HG03442 (cell line): ENCODE measurements around the gene RHOJ.
"Not testable (repeated sequence)": the region's sequence is repeated elsewhere in the genome, so short reads cannot be mapped to it uniquely, and the experiment has no call there.

Experiments
- ATAC-seq: cut with Tn5 transposase; IDR thresholded peaks from one replicate; pipeline ENCODE4 v1.9.1; 2021; ENCODE audit warnings: mild to moderate bottlenecking, moderate library complexity; ENCODE audit not compliant: unreplicated experiment

RHOJ gene

GRCh38 chr14:63204407-63205043, at the start of gene RHOJ:
Gene RHOJ (plus strand): TSS chr14:63204443. CDS start chr14:63204870, 427 bp downstream.
- ATAC-seq = no peak

DNA sequence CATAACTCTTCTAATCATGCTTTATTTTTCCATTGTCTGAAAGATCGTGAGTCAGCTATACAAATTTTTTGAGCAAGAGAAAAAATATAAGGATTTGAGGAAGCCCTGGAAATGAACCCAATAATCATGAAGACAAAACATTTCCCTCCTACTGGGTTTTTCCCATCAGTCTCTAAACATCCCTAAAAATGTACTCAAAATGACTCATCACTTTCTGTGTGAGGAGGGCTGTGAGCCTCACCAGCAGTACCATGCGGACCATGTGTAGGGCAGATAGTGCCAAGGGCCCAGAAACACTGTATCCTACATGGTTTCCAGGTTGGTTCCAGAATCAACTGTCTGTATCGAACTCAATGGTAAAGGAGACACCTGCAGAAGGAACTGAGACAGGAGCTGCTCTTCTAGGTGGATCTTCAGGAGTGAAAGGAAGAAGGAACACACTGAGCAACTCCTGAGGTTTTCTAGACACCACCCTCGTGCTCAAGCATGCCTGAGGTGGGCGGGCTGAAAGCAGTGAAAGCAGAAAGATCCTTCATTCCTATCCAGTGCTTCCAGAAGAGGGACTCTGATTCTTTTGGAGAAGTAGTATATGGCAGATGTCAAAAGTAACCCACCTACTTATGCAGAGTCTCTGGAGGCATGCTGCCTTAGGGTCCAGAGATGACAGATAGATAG, 48.6 kb upstream of the RHOJ start:
- ATAC-seq = no peak

- no peak for ATAC-seq
Observed at GRCh38 chr14:63157195-63157594, 47.0 kb upstream of the RHOJ start.

GRCh38 chr14:63163306-63163705, 40.9 kb upstream of the RHOJ start:
- no peak for ATAC-seq

DNA sequence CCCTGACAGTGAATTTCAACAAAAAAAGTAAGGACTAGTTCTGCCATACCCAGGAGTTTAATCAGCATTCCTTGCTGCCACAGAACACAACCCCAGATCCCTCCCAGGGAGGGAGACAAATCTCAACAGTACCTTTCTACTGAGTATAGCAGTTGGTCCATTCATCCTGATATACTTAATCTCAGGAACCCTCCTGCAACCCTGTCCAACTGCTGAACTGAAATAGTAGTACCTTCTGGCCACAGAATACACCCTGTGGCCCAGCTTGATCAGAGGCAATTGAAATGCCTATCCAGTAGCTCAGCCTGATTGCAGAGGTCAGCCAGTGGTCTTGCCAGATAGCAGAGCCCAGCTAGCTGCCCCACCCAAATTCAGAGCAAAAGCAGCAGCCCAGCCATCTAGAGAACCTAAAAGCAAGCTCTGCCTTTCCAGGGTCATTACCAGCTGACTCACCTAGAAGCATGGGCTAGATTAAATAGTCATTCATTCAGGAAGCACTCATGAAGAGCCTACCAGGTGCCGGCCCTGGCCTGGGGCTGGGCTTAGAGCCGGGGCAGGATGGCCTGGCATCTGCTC, 40.0 kb upstream of the RHOJ start:
- ATAC-seq = no peak

GRCh38 chr14:63165267-63165666, 39.0 kb upstream of the RHOJ start:
- ATAC-seq = not testable (repeated sequence)

GRCh38 chr14:63167044-63167443, 37.2 kb upstream of the RHOJ start:
- ATAC-seq = no peak

GRCh38 chr14:63174760-63175191, 29.5 kb upstream of the RHOJ start:
- ATAC-seq = no peak

GRCh38 chr14:63175531-63175930, 28.7 kb upstream of the RHOJ start:
- ATAC-seq = no peak

- no peak for ATAC-seq
Observed at GRCh38 chr14:63178912-63179311, 25.3 kb upstream of the RHOJ start.

DNA sequence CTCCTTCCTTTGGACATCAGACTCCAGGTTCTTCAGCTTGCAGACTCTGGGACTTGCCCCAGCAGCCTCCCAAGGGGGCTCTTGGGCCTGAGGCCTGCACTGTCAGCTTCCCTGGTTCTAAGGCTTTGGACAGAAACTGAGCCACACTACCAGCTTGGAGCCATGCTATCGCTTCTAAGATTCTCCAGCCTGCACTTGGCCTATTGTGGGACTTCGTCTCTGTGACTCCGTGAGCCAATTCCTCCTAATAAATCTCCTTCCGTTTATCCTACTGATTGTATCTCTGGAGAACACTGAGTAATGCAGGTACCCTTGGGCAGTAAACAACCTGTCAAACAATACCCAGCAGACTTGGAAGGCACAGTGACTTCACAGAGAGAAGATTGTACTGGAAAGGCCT, 24.9 kb upstream of the RHOJ start:
- no peak for ATAC-seq

DNA sequence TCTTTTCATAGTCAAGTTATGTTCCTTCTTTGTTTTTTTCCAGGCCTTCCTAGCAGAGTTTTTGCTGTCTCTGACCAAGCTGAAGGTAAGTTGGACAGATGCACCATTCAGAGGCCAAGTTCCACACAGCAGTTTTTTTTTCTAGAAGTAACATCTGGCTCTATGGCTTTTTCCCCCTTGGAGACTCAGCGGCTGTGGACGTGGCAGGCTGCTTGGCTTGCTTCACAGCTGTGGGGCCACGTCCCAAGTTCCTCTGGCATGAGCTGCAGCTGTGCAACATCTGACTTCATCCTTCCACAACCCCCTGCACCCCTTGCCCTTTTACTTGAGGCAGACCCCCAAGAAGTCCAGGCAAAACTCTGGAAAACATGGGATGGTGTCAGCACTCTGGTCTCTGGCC, 24.2 kb upstream of the RHOJ start:
- ATAC-seq = no peak

GRCh38 chr14:63182968-63183367, 21.3 kb upstream of the RHOJ start:
- ATAC-seq = no peak

DNA sequence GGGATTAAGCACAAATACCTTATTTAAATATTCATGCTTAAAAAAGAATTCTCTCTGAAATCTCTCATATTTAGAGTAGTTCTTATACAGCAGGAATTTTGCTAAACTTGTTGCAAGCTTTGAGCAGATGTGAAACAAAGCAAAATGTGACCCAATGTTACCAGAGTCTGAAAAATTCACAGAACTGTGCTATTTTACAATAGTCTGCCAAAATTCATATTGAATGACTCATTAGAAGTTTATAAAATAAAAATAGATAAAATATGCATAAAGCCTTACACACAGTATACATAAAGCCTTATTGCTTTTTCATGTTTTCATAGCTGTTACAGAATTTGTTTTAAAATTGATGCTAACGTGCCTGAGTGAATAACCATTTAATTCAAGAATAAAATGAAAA, 17.8 kb upstream of the RHOJ start:
- no peak for ATAC-seq

DNA sequence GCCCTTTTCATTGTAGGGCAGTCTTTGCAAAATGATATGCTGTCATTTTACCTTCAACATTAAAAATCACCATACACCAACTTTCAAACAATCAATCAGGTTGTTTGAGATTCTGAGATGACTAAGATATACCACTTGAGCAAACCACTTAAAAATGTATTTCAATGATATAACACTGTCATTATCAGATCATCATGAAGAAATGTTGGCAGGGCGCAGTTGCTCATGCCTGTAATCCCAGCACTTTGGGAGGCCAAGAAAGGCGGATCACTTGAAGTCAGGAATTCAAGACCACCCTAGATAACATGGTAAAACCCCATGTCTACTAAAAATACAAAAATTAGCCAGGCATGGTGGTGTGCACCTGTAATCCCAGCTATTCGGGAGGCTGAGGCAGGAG, 13.0 kb upstream of the RHOJ start:
- ATAC-seq = no peak

GRCh38 chr14:63192085-63192484, 12.2 kb upstream of the RHOJ start:
- ATAC-seq = no peak

- no peak for ATAC-seq
Observed at GRCh38 chr14:63193236-63193635, 11.0 kb upstream of the RHOJ start.

- ATAC-seq = no peak
Observed at GRCh38 chr14:63200035-63200740, 4.1 kb upstream of the RHOJ start.

GRCh38 chr14:63200767-63201166, 3.5 kb upstream of the RHOJ start:
- no peak for ATAC-seq

- no peak for ATAC-seq
Observed at GRCh38 chr14:63203015-63203414, 1.2 kb upstream of the RHOJ start.

DNA sequence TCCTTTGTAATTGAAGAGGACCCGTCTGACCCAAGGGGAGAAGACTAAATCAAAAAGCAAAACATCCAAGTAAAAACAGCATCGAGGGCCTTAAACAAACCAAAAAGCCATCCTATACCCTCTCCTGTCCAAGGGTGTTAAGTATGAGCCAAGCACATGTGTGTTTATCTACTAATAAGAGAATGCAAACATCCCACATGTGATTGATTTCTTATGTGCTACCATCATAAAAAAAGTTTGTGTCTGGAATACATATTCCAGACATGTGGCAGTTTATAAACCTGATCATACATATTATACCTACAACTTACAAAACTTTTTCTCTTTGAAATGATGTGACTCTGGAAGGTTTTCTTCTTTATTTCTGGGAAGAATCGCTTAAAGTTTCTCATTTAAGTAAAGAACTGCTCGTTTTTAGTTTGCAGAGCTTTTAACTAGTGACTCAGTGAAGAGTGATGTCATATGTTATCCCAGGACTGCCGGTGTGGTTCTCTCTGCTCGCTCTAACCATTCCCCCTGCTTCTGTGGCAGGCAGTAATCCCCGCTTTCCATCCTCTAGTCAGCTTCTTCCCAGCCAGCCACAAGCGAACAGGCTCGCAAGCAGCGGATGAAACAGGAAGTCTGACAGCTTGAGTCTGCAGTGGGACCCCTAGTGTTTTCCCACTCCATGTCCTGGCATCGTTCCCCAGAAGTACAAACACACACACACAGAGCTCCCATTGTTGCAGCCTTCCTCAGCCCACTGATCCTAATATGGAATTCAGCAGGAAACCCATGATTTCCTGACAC, 431 bp upstream of the RHOJ start:
- ATAC-seq = no peak
